H54 (cell line): ENCODE measurements around the gene ANKS6.
A peak's percentile ranks its signal among the peaks of the same experiment; 100 is the strongest.

Experiments
- DNase-seq: peaks from one replicate; pipeline ENCODE4 v3.0.0; 2011; ENCODE audit warnings: low spot score, mixed read lengths; ENCODE audit not compliant: insufficient read length
- FAIRE-seq: peaks from 3 replicates; lab custom pipeline; 2011; peaks lifted over from hg19 to GRCh38; lab: Jason Lieb, UNC
- POLR2A ChIP-seq: IDR thresholded peaks from 2 replicates; pipeline ENCODE4 v1.6.1; 2011; ENCODE audit warnings: low read depth, mild to moderate bottlenecking, low read length

Gene ANKS6

DNA sequence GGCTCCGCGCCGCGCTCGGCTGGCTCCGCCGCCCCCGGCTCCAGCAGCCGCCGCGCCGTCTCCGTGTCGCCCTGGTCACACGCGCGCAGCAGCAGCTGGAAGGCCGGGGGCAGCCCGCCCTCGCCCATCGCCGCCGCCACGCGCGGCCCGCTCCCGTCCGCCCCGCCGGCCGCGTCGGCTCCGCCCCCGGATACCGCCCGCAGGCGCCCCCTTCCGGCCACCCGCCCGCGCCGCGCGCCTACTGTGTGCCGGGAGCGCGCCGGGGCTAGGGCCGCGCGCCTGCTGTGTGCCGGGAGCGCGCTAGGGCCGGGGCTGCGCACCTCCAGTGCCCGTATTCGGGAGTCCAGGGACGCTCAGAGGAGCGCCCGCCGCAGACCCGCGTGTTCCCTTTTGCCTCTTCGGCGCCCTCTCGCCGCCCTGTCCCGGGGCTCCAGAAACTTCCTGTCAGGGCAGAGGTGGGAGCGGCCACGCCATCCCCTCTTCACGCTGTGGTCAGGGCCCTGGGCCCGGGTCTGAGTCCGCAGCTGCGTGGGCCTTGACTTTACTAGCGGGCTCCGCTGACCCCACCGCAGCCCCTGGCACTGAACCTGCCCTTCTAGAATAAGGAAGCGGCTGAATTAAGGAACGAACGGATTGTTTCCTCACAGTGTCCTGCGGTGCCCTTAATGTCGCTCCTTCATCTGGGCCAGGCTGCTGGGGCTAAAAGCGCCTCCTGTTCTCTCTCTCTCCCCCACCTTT lies at the start of gene ANKS6:
TSS of gene ANKS6 (minus strand) at position 192 of the 738 bp plus-strand sequence. CDS start at position 128, 64 bp downstream.
- TF ChIP-seq POLR2A: peak; percentile 74
- FAIRE-seq (no peak), DNase-seq (peak; percentile 95)

DNA sequence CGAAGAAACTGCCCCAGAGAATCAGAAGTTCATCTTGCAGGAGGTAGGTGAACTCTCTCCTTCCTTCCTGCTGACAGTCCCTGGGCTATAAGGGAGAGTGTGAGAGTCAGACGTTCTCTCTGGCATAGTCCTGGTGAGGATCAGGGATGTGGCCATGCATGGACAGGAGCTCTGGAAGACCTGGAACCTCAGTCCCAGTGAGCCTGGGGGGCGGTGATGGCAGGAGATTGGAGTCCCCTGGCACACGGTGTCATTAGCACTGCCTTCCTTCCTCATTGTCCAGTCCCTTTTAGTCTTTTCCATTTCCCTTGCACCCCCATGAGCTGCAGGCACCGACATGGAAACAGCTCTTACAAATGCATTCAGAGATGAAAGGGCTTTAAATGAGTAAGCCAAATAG lies 49.7 kb upstream of the ANKS6 start:
- FAIRE-seq (no peak), DNase-seq (no peak)
- TF ChIP-seq POLR2A: no peak

- no peak for DNase-seq
- FAIRE-seq: no peak
- TF ChIP-seq POLR2A: no peak
Observed at GRCh38 chr9:98842510-98842909, 46.2 kb upstream of the ANKS6 start.

DNA sequence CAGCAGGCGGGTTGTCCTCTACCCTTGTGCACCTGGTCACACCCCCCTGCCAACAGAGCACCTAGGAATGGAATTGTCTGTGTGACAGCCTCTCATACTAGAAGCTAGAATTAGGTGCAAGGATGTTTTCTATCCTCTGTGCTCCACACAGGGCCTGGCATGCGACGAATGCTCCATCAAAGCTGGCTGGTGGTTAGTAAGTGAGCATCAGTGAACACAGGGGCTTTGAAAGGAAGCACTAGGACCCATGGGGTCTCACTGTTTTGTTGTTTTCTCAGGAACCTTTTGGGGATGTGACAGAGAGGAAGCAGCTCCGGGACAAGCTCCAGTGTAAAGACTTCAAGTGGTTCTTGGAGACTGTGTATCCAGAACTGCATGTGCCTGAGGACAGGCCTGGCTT lies 43.4 kb upstream of the ANKS6 start:
- TF ChIP-seq POLR2A: no peak
- FAIRE-seq (no peak), DNase-seq (no peak)

DNA sequence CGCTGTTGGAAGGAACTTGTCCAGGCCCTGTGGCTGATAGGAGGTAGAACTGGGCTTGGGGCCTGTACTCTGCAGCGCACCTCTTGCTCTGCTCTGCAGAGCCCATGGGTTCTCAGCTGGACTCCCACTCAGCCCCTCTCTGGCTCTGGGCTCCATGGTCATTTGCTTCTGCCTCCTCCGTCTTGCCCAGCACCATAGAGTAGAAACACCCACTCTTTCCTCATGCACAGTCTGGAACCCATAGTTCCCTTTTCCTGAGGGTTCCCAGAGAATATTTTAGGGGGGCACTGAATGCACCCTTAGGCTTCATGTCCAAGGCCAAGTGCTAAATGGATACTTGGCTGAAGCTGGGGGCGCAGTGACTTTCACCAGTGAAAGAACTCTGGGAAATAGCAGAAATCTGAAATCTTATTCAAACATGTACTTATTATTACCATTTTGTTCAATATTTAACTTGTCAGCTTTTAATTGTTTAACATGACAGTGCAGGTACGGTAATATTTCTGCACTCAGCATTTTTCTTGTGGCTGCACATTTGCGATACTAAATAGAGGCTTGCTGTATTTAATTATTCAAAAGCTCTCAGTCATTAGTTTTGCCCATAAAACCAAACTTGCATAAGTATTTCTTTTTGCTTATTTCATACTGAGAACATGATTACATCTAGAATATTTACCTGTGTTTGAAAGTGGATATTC lies 42.7 kb upstream of the ANKS6 start:
- no peak for FAIRE-seq
- DNase-seq: no peak
- TF ChIP-seq POLR2A: no peak

DNA sequence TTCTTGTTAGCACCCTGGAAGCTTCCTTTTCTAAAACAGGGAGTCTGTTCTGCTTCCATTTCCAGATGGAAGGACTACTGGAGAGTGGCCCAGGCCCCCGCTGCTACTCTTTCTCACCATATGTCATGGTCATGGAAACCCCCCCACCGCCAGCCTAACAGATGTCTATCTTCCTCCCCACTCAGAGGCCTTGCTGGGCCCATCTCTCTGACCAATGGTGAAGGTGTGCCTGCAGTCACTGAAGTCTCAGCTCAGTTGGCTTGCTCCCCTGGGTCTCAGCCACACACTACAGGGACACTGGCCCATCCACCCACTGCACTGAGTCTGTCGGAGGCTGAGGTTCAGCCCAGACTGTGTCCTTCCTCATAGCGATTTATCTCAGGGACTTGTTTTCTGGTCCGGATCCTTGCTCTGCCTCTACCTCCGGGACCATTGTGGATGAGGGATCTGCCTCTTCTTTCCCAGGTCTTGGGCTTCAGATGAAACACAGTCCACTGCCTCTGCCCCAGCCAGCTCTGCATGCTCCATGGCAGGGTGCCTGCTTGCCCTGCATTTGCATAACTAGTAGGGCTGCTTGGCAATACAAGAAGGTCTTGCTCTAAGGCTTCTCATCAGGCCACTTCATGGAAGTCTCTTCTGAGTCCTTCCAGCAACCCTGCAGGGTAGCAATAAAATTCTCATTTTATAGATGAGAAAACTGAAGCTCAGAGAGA lies 42.0 kb upstream of the ANKS6 start:
- DNase-seq (no peak), FAIRE-seq (no peak)

DNA sequence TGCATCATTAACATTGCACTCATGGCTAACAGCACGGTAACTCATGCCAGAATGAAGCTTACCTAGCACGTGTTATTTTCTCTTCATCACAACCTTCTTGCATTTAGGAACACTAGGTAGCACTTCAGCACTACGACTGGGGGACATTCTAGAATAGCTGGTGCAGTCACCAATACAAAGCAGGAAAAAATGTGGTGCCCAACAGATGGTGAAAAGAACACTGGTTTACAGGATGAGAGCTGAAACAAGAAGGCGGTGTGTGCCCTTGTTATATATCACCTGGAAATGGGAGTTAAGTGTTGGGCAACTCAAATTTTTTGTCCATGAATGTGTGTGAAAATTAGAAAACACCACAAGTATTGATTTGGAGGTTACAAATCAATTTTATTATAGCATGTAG lies 41.2 kb upstream of the ANKS6 start:
- FAIRE-seq: no peak
- TF ChIP-seq POLR2A: no peak
- DNase-seq: no peak

More for the DNA sequence above, 42.0 kb upstream of the ANKS6 start:
- TF ChIP-seq POLR2A: no peak

DNA sequence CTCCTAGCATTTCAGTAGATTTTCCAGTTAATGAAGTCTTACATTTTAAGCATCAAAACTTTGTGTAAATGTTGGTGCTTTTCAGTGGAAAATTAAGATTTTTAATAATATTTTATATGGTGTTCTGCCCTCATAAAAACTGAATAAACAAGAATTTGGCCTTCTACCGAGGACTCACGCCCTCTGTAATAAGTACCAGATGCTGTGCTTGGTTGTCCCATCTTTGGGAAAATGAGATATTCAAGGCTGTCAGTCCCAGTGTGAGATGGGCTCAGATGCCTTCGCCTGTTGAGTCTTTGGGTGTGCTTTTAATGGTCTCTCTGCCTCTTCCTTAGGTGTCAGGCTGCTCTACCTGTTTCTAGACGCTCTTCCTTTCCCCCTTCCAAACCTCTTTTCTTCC lies 39.9 kb upstream of the ANKS6 start:
- DNase-seq (no peak), FAIRE-seq (no peak)
- no peak for TF ChIP-seq POLR2A

- no peak for FAIRE-seq
- no peak for DNase-seq
- TF ChIP-seq POLR2A: no peak
Observed at GRCh38 chr9:98834386-98834785, 38.0 kb upstream of the ANKS6 start.

DNA sequence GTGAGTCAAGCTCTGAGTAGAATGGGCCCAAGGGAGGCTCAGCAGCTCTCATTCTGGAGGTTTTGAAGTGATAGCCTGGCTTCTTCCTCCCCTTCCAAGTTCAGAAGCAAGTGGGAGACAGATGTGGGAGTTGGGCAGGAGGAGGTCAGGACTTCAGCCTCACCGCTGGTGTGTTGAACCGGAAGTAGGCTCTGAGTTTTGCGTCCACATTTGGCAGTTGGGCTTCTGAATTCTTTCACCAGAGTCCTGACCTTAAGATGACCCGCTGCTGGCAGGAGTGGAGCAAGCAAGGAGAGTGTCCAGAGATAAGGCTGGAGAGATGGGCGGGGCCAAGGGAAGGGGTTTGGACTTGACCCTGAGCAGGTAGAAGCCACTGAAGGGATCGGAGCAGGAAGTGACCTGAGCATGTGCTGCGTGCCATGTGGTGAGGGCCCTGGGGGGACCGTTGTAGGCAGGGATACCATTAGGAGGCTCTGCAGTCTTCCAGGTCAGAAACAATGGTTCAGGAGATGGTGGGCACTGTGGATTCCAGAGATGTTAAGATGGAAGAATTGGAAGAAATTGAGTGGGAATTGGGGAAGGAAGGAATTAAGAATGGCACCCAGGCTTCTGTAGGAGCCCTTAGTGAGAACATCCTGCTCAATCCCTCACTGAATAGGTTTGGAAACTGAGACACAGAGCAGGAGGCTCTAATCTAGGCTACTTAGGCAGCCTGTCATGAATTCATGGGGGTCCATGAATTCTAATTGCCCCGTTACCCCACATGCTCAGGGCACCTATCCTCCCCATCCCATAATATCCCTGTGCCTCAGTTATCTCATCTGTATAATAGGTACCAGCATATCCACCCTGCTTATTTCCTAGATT lies 37.0 kb upstream of the ANKS6 start:
- DNase-seq (no peak), FAIRE-seq (no peak)
- no peak for TF ChIP-seq POLR2A

GRCh38 chr9:98832768-98833089 lies 36.4 kb upstream of the ANKS6 start:
- no peak for DNase-seq
- no peak for FAIRE-seq
- no peak for TF ChIP-seq POLR2A

- DNase-seq (no peak), FAIRE-seq (no peak)
- TF ChIP-seq POLR2A: no peak
Observed at GRCh38 chr9:98831696-98832095, 35.3 kb upstream of the ANKS6 start.

DNA sequence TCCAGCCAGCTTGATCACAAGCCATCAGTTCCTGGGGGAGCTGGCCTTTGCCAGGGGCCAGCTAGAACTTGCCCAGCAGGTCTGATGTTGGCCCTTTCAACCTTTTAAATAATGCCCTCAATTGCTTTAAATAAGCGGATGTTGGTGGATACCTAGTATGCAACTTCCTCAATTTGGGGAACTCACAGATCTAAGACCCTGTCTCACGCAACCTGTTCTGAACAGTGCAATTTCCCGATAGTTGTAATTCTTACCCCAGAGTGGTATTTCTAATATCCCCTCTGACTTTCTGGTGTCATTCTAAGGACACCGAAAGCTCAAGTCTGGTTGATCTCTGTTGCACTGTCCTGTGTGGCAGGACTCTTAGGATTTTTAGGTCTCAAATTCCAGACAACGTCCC lies 34.2 kb upstream of the ANKS6 start:
- FAIRE-seq: no peak
- DNase-seq: no peak
- no peak for TF ChIP-seq POLR2A

DNA sequence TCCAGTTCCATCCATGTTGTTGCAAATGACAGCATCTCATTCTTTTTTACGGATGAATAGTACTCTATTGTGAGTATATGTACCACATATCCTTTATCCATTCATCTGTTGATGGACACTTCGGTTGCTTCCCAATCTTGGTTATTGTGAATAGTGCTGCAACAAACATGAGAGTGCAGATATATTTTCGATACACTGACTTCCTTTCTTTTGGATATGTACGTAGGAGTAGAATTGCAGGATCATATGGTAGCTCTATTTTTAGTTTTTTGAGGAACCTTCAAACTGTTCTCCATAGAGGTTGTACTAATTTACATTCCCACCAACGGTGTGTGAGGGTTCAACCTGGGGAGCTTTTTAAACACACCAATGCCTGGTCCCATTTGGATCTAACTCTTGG lies 33.4 kb upstream of the ANKS6 start:
- no peak for DNase-seq
- FAIRE-seq: no peak
- TF ChIP-seq POLR2A: no peak
